ENCODE measurements around the gene SMIM33. TPM values are rescaled to one million over a fixed set of nuclear protein-coding genes. Genes with fewer than 3 reads are reported as not detected.
A peak's percentile ranks its signal among the peaks of the same experiment; 100 is the strongest.

The SMIM33 gene
- total and polyA plus RNA-seq, 2 of the 13 experiments (the other 11 are each of a cell fraction or from before 2014, with no cell fraction given), result not detected

- TF ChIP-seq, protein P1, sequence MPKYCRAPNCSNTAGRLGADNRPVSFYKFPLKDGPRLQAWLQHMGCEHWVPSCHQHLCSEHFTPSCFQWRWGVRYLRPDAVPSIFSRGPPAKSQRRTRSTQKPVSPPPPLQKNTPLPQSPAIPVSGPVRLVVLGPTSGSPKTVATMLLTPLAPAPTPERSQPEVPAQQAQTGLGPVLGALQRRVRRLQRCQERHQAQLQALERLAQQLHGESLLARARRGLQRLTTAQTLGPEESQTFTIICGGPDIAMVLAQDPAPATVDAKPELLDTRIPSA (CRISPR knock-in tag; IDR thresholded peaks at IDR 0.05; ENCODE audit: borderline replicate concordance), result peak; percentile 76; the same call in 1 of the 2 replicates
- TF ChIP-seq BCL6 (CRISPR knock-in tag; IDR thresholded peaks at IDR 0.05), result 0 out of 2 replicates have a peak, but pooled peaks have one; percentile 48
- TF ChIP-seq SRF (IDR thresholded peaks at IDR 0.05; ENCODE audit: low read depth, low read length), result no peak
- TF ChIP-seq NR2F2 (IDR thresholded peaks at IDR 0.05; ENCODE audit: borderline replicate concordance, low read depth), result 0 out of 2 replicates have a peak, but pooled peaks have one; percentile 2
- TF ChIP-seq, protein P2, sequence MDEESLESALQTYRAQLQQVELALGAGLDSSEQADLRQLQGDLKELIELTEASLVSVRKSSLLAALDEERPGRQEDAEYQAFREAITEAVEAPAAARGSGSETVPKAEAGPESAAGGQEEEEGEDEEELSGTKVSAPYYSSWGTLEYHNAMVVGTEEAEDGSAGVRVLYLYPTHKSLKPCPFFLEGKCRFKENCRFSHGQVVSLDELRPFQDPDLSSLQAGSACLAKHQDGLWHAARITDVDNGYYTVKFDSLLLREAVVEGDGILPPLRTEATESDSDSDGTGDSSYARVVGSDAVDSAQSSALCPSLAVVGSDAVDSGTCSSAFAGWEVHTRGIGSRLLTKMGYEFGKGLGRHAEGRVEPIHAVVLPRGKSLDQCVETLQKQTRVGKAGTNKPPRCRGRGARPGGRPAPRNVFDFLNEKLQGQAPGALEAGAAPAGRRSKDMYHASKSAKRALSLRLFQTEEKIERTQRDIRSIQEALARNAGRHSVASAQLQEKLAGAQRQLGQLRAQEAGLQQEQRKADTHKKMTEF (CRISPR knock-in tag; IDR thresholded peaks at IDR 0.05), result peak; percentile 99
- TF ChIP-seq ZSCAN25 (CRISPR knock-in tag; IDR thresholded peaks at IDR 0.05), result no peak
- peak; percentile 27; the same call in 1 of the 2 replicates for TF ChIP-seq CAMTA2 (CRISPR knock-in tag; IDR thresholded peaks at IDR 0.05; ENCODE audit: borderline replicate concordance)
- peak; percentile 95 for TF ChIP-seq FOXC1 (CRISPR knock-in tag; IDR thresholded peaks at IDR 0.05; ENCODE audit: borderline replicate concordance)
- TF ChIP-seq ELF4 (CRISPR knock-in tag; IDR thresholded peaks at IDR 0.05; ENCODE audit: borderline replicate concordance), result no peak; the same call in 1 of the 2 replicates
- TF ChIP-seq, protein P3, sequence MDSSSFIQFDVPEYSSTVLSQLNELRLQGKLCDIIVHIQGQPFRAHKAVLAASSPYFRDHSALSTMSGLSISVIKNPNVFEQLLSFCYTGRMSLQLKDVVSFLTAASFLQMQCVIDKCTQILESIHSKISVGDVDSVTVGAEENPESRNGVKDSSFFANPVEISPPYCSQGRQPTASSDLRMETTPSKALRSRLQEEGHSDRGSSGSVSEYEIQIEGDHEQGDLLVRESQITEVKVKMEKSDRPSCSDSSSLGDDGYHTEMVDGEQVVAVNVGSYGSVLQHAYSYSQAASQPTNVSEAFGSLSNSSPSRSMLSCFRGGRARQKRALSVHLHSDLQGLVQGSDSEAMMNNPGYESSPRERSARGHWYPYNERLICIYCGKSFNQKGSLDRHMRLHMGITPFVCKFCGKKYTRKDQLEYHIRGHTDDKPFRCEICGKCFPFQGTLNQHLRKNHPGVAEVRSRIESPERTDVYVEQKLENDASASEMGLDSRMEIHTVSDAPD (CRISPR knock-in tag; IDR thresholded peaks at IDR 0.05), result no peak; the same call in 1 of the 2 replicates
- TF ChIP-seq, protein P4, sequence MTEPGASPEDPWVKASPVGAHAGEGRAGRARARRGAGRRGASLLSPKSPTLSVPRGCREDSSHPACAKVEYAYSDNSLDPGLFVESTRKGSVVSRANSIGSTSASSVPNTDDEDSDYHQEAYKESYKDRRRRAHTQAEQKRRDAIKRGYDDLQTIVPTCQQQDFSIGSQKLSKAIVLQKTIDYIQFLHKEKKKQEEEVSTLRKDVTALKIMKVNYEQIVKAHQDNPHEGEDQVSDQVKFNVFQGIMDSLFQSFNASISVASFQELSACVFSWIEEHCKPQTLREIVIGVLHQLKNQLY (CRISPR knock-in tag; IDR thresholded peaks at IDR 0.05), result no peak
- TF ChIP-seq, protein P5, sequence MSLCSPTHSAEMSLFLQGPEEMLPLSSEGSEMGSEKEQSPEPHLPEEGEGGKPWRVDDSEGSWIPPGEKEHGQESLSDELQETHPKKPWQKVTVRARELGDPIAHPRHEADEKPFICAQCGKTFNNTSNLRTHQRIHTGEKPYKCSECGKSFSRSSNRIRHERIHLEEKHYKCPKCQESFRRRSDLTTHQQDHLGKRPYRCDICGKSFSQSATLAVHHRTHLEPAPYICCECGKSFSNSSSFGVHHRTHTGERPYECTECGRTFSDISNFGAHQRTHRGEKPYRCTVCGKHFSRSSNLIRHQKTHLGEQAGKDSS (CRISPR knock-in tag; IDR thresholded peaks at IDR 0.05; ENCODE audit: borderline replicate concordance, low read depth), result peak; percentile 81; the same call in 1 of the 2 replicates
- TF ChIP-seq ZNF510 (CRISPR knock-in tag; IDR thresholded peaks at IDR 0.05; ENCODE audit: low read depth), result no peak; the same call in 1 of the 2 replicates
- TF ChIP-seq SCMH1 (CRISPR knock-in tag; IDR thresholded peaks at IDR 0.05; ENCODE audit: borderline replicate concordance), result no peak
- TF ChIP-seq KLF16 (CRISPR knock-in tag; IDR thresholded peaks at IDR 0.05), result peak in 1 of 2 experiments; percentile 97; a peak in 2 of 4 replicates
- peak; percentile 92 for TF ChIP-seq POLR2G (IDR thresholded peaks at IDR 0.05; ENCODE audit: low read depth, low read length)
- no peak for TF ChIP-seq ZBTB3 (CRISPR knock-in tag; IDR thresholded peaks at IDR 0.05; ENCODE audit: borderline replicate concordance, low read depth)
- peak; percentile 97 for TF ChIP-seq AGO1 (IDR thresholded peaks at IDR 0.05; ENCODE audit: low read depth, low read length, poor library complexity, severe bottlenecking)
- 0 out of 2 replicates have a peak, but pooled peaks have one; percentile 48 for TF ChIP-seq ZNF557 (CRISPR knock-in tag; IDR thresholded peaks at IDR 0.05)
- peak; percentile 92; the same call in 1 of the 2 replicates for TF ChIP-seq TAF1 (CRISPR knock-in tag; IDR thresholded peaks at IDR 0.05)
- TF ChIP-seq ATF7-NPFF (CRISPR knock-in tag; IDR thresholded peaks at IDR 0.05; ENCODE audit: low read depth), result peak; percentile 95
Observed at GRCh38 chr5:139517683-139518564, 47.1 kb downstream of the SMIM33 start (continued).

Measured in HepG2 (cell line).